HCT116 (cell line): Measurements from ENCODE around the gene GYS1. TPM values are rescaled to one million over a fixed set of nuclear protein-coding genes. Genes with fewer than 3 reads are reported as not detected.

Source experiments
- ATAC-seq: fragments of 200-7000 bp; cut with Tn5 transposase; 2 replicates; pipeline ENCODE4 v1.9.1; 2020; ENCODE audit warnings: mild to moderate bottlenecking, moderate library complexity
- BruUV-seq: library from RNA; stranded (reverse); fragments of 400-500 nt; replicated peaks from 2 replicates; lab custom pipeline; 2021; lab: Mats Ljungman, UMichigan
- CTCF ChIA-PET: fragments of 300-600 bp; sonication (Branson Sonifier 250); formaldehyde crosslinking; loops from one replicate; lab custom pipeline; 2021; ENCODE audit warnings: antibody characterized with exemption; lab: Charles Lee
- POLR2A ChIA-PET: fragments of 300-600, 350-600 bp; sonication (Branson Sonifier 250); formaldehyde crosslinking; loops from one replicate; lab custom pipeline; 2021; ENCODE audit warnings: antibody characterized with exemption; lab: Charles Lee
- RAD21 ChIA-PET, 2 experiments: fragments of 300-600 bp; sonication (Branson Sonifier 250); formaldehyde crosslinking; loops; one replicate each; lab custom pipeline; 2023; ENCODE audit warnings: low total read pairs in 2 of 2; ENCODE audit not compliant: uncharacterized antibody in 2 of 2, unreplicated experiment in 2 of 2, low non-redundant PET in 1 of 2; lab: Charles Lee
- DNase-seq: peaks from one replicate; pipeline ENCODE4 v3.0.0-alpha.2; 2010; ENCODE audit warnings: low read depth, low spot score
- H2AFZ ChIP-seq: fragments of 200-600 bp; shearing (Covaris generic), sonication (generic); 2 replicates; pipeline ENCODE4 v1.6.1; 2017; ENCODE audit warnings: low read depth, mixed run types, mixed read lengths, antibody characterized with exemption, low read length; ENCODE audit not compliant: poor library complexity, severe bottlenecking
- H3K27ac ChIP-seq: 2 replicates; pipeline ENCODE4 v1.5.1; 2012; ENCODE audit warnings: low read depth, low read length
- H3K27me3 ChIP-seq: fragments of 200-600 bp; sonication (generic); 2 replicates; pipeline ENCODE4 v1.6.1; 2016; ENCODE audit warnings: mixed run types, low read length, mixed read lengths; ENCODE audit not compliant: insufficient read depth
- H3K36me3 ChIP-seq, 2 experiments: fragments of 200-500 bp in 1 of 2; fragments of 200-600 bp in 1 of 2; sonication (Bioruptor generic) in 1 of 2; sonication (generic) in 1 of 2; 2 replicates each; pipeline versions ENCODE4 v1.5.1 to v1.6.1; 2014 to 2016; ENCODE audit warnings: low read length in 2 of 2, inconsistent platforms in 1 of 2, mixed read lengths in 1 of 2, mixed run types in 1 of 2; ENCODE audit not compliant: insufficient read depth in 2 of 2, control insufficient read depth in 1 of 2
- H3K4me1 ChIP-seq, 2 experiments: fragments of 200-600 bp in 1 of 2; sonication (generic) in 1 of 2; 2 replicates each; pipeline versions ENCODE4 v1.5.1 to v1.6.1; 2012 to 2017; ENCODE audit warnings: low read length in 2 of 2, inconsistent platforms in 1 of 2, mild to moderate bottlenecking in 1 of 2, mixed read lengths in 1 of 2, mixed run types in 1 of 2, moderate library complexity in 1 of 2; ENCODE audit not compliant: insufficient read depth in 2 of 2, control insufficient read depth in 1 of 2
- H3K4me2 ChIP-seq: fragments of 200-600 bp; sonication (generic); 2 replicates; pipeline ENCODE4 v1.6.1; 2017; ENCODE audit warnings: mixed run types, low read length, mixed read lengths
- H3K4me3 ChIP-seq, 2 experiments: fragments of 200-600 bp in 1 of 2; sonication (generic) in 1 of 2; replicated peaks in 1 of 2; 2 replicates each; pipeline ENCODE4 v1.5.1; 2011 to 2016; ENCODE audit warnings: low read length in 2 of 2, control low read depth in 1 of 2, low read depth in 1 of 2, mild to moderate bottlenecking in 1 of 2, mixed read lengths in 1 of 2, mixed run types in 1 of 2
- H3K79me2 ChIP-seq: fragments of 200-600 bp; sonication (generic); 2 replicates; pipeline ENCODE4 v1.6.1; 2017; ENCODE audit warnings: mild to moderate bottlenecking, mixed run types, low read length, moderate library complexity, mixed read lengths; ENCODE audit not compliant: insufficient read depth
- H3K9ac ChIP-seq: fragments of 200-600 bp; sonication (generic); 2 replicates; pipeline ENCODE4 v1.6.1; 2016; ENCODE audit warnings: low read length, mixed read lengths
- H3K9me2 ChIP-seq: fragments of 200-600 bp; sonication (generic), shearing (Covaris generic); 2 replicates; pipeline ENCODE4 v1.6.1; 2017; ENCODE audit warnings: mixed run types, mild to moderate bottlenecking, moderate library complexity; ENCODE audit not compliant: insufficient read depth
- H3K9me3 ChIP-seq, 2 experiments: fragments of 200-500 bp in 1 of 2; fragments of 200-600 bp in 1 of 2; sonication (Bioruptor generic) in 1 of 2; sonication (generic) in 1 of 2; 2 replicates each; pipeline ENCODE4 v1.6.1; 2014 to 2017; ENCODE audit warnings: low read length in 2 of 2, mixed read lengths in 2 of 2, inconsistent platforms in 1 of 2, low read depth in 1 of 2, mild to moderate bottlenecking in 1 of 2, mixed run types in 1 of 2, moderate library complexity in 1 of 2; ENCODE audit not compliant: control insufficient read depth in 1 of 2, insufficient read depth in 1 of 2
- H4K20me1 ChIP-seq: fragments of 200-600 bp; sonication (generic), shearing (Covaris generic); 2 replicates; pipeline ENCODE4 v1.6.1; 2017; ENCODE audit warnings: mixed run types, mild to moderate bottlenecking, moderate library complexity; ENCODE audit not compliant: insufficient read depth
- CBX3 ChIP-seq: IDR thresholded peaks from 2 replicates; pipeline ENCODE4 v1.6.1; 2012; ENCODE audit warnings: low read depth
- EZH2 ChIP-seq: fragments of 200-600 bp; sonication (generic); IDR thresholded peaks from 2 replicates; pipeline ENCODE4 v1.6.1; 2017; ENCODE audit warnings: antibody characterized with exemption, mixed run types
- EZH2phosphoT487 ChIP-seq: fragments of 200-600 bp; IDR thresholded peaks from 2 replicates; pipeline ENCODE4 v1.6.1; 2018; ENCODE audit warnings: antibody characterized with exemption, borderline replicate concordance
- FOSL1 ChIP-seq: IDR thresholded peaks from 2 replicates; pipeline ENCODE4 v1.6.1; 2012; ENCODE audit warnings: low read depth
- TCF7L2 ChIP-seq: IDR thresholded peaks from 2 replicates; pipeline ENCODE4 v1.7.0; 2011; ENCODE audit warnings: borderline replicate concordance, inconsistent platforms; ENCODE audit not compliant: insufficient read depth, insufficient read length; ENCODE audit errors: extremely low read depth
- YY1 ChIP-seq: IDR thresholded peaks from 2 replicates; pipeline ENCODE4 v1.6.1; 2011; ENCODE audit warnings: low read length, low read depth, moderate library complexity, mild to moderate bottlenecking; ENCODE audit not compliant: insufficient replicate concordance; ENCODE audit errors: extremely low read depth
- ZFX ChIP-seq: fragments of 450-650 bp; IDR thresholded peaks from 2 replicates; pipeline ENCODE4 v1.6.1; 2017
- ZNF274 ChIP-seq: fragments of 200-500 bp; sonication (Bioruptor generic); IDR thresholded peaks from 2 replicates; pipeline ENCODE4 v1.6.1; 2014; ENCODE audit warnings: mild to moderate bottlenecking, low read depth, low read length, inconsistent platforms
- intact Hi-C: fragments of 100-400 bp; cut with micrococcal nuclease; formaldehyde crosslinking; loops from 2 replicates; pipeline ENCODE4 v1.10.0; 2022
- total RNA-seq: library from RNA; stranded (reverse); gene quantifications from one replicate; pipeline ENCODE4 v1.2.1, GENCODE V29; 2021; ENCODE audit not compliant: unreplicated experiment
- TF ChIP-seq, protein P1 (sequence below): IDR thresholded peaks from 2 replicates; pipeline ENCODE4 v1.6.1; 2012
- TF ChIP-seq, protein P2 (sequence below): IDR thresholded peaks from 2 replicates; pipeline ENCODE4 v1.6.1; 2012

Gene GYS1
- total RNA-seq, 1 experiment from 2014 or later = 50.7 TPM

- intact Hi-C loops = loop anchor here (1.0 to 5.0 kb wide), 2 partner anchors 31 to 92 kb away; partner anchors contain the start of genes DHDH and PPP1R15A
- RAD21 ChIA-PET = no interaction called here
- H3K9ac ChIP-seq = peak overlapping the region; percentile 78
Measured at GRCh38 chr19:48964205-48965039, 28.7 kb downstream of the GYS1 start.

GRCh38 chr19:48963371-48964204, 29.5 kb downstream of the GYS1 start:
- RAD21 ChIA-PET = no interaction called here
- intact Hi-C loops = no loop called here
- no peaks in the 10 kb centered on the region for H3K27me3 ChIP-seq
- peaks cover 9% of the 10 kb centered on the region; the same call in 1 of the 2 replicates for H4K20me1 ChIP-seq
- peaks cover 35 to 62% of the 10 kb centered on the region in 2 experiments for H3K4me1 ChIP-seq
- no peak overlapping the region for H2AFZ ChIP-seq
- peak overlapping the region; percentile 98 for H3K27ac ChIP-seq
- H3K4me3 ChIP-seq = peak overlapping the region; percentile 15 to 36
- no peaks in the 10 kb centered on the region for H3K9me2 ChIP-seq
- peak overlapping the region; percentile 83 for H3K4me2 ChIP-seq
- H3K79me2 ChIP-seq = peaks cover 16% of the 10 kb centered on the region
- H3K9ac ChIP-seq = peak overlapping the region; percentile 78
- ATAC-seq (peak; percentile 17; the same call in 1 of the 2 replicates), DNase-seq (no peak)
- CTCF ChIA-PET = interaction anchor here (0.9 to 1.0 kb wide), 2 partner anchors 36 to 176 kb away, joined by 3 read pairs; no protein-coding TSS in a partner anchor
- no TSS peak for BruUV-seq
- peaks cover 0 to 14% of the 10 kb centered on the region in 2 experiments; a peak in 1 of 4 replicates for H3K36me3 ChIP-seq
- H3K9me3 ChIP-seq = no peaks in the 10 kb centered on the region
- POLR2A ChIA-PET = interaction anchor here (0.8 to 2.6 kb wide), 3 partner anchors 30 to 151 kb away, joined by 3 to 7 read pairs (median 3); partner anchors contain the start of genes GYS1 and RUVBL2
- TF ChIP-seq YY1 (no peak), ZFX (peak; percentile 55; the same call in 1 of the 2 replicates), TCF7L2 (peak; percentile 24), CBX3 (no peak), EZH2phosphoT487 (no peak), FOSL1 (peak; percentile 89), ZNF274 (no peak), EZH2 (no peak)
- TF ChIP-seq, protein P1, sequence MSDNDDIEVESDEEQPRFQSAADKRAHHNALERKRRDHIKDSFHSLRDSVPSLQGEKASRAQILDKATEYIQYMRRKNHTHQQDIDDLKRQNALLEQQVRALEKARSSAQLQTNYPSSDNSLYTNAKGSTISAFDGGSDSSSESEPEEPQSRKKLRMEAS = peak; percentile 22; the same call in 1 of the 2 replicates
- TF ChIP-seq, protein P2, sequence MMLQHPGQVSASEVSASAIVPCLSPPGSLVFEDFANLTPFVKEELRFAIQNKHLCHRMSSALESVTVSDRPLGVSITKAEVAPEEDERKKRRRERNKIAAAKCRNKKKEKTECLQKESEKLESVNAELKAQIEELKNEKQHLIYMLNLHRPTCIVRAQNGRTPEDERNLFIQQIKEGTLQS = no peak

More at GRCh38 chr19:48964205-48965039, 28.7 kb downstream of the GYS1 start:
- BruUV-seq = TSS peak; percentile 41
- TF ChIP-seq TCF7L2 = peak; percentile 1
- TF ChIP-seq EZH2 = no peak
- TF ChIP-seq, protein P1 = peak; percentile 13; the same call in 1 of the 2 replicates
- H3K36me3 ChIP-seq = peaks cover 0 to 19% of the 10 kb centered on the region in 2 experiments; a peak in 1 of 4 replicates
- DNase-seq (no peak), ATAC-seq (no peak)
- ChIA-PET CTCF (interaction anchor here (0.5 to 1.0 kb wide), 3 partner anchors 35 to 478 kb away, joined by 3 read pairs; no protein-coding TSS in a partner anchor), POLR2A (interaction anchor here (0.8 to 2.6 kb wide), 5 partner anchors 29 to 152 kb away, joined by 3 to 9 read pairs (median 4); partner anchors contain the start of genes DHDH, GYS1, PPP1R15A and RUVBL2)
- peaks cover 9% of the 10 kb centered on the region; the same call in 1 of the 2 replicates for H4K20me1 ChIP-seq
- no peaks in the 10 kb centered on the region for H3K27me3 ChIP-seq
- no peaks in the 10 kb centered on the region for H3K9me2 ChIP-seq
- H3K4me2 ChIP-seq = peak overlapping the region; percentile 83
- H3K27ac ChIP-seq = peak overlapping the region; percentile 98
- no peak overlapping the region for H2AFZ ChIP-seq
- H3K4me1 ChIP-seq = peaks cover 35 to 62% of the 10 kb centered on the region in 2 experiments
- peaks cover 16% of the 10 kb centered on the region for H3K79me2 ChIP-seq
- peak overlapping the region; percentile 21 to 36 for H3K4me3 ChIP-seq
- no peaks in the 10 kb centered on the region for H3K9me3 ChIP-seq
